DND-41 (cell line): ENCODE data around the gene KASH5.

Source experiments
- EZH2 ChIP-seq: IDR thresholded peaks from 3 replicates; pipeline ENCODE4 v1.6.1; 2012; ENCODE audit warnings: borderline replicate concordance, low read depth, mild to moderate bottlenecking, moderate library complexity, low read length, inconsistent platforms; ENCODE audit not compliant: severe bottlenecking
- TF ChIP-seq, protein P1 (sequence below): IDR thresholded peaks from 2 replicates; pipeline ENCODE4 v1.5.1; 2012; ENCODE audit warnings: borderline replicate concordance, low read length, moderate library complexity, mild to moderate bottlenecking; ENCODE audit not compliant: poor library complexity, severe bottlenecking; ENCODE audit errors: extremely low read depth

DNA sequence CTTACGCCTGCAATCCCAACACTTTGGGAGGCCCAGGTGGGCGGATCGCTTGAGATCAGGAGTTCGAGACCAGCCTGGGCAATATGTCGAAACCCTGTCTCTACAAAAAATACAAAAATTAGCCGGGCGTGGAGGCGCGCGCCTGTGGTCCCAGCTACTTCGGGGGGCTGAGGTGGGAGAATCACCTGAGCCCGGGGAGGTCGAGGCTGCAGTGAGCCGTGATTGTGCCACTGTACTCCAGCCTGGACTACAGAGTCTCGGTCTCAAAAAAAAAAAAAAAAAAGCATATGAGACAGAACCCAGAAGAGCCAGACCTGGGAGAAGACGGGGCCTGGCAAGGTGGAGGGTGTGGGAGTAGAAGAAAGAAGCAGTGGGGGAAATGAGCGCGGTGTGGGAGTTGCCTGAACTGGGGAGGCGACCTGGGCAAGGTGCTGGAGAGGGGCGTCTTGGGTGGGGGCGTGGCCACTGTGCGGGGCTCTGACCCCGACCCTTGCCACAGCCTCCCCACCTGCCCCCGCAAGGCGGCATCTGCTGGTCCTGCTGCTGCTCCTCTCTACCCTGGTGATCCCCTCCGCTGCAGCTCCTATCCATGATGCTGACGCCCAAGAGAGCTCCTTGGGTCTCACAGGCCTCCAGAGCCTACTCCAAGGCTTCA is 23.8 kb upstream of the KASH5 start:
- TF ChIP-seq, protein P1, sequence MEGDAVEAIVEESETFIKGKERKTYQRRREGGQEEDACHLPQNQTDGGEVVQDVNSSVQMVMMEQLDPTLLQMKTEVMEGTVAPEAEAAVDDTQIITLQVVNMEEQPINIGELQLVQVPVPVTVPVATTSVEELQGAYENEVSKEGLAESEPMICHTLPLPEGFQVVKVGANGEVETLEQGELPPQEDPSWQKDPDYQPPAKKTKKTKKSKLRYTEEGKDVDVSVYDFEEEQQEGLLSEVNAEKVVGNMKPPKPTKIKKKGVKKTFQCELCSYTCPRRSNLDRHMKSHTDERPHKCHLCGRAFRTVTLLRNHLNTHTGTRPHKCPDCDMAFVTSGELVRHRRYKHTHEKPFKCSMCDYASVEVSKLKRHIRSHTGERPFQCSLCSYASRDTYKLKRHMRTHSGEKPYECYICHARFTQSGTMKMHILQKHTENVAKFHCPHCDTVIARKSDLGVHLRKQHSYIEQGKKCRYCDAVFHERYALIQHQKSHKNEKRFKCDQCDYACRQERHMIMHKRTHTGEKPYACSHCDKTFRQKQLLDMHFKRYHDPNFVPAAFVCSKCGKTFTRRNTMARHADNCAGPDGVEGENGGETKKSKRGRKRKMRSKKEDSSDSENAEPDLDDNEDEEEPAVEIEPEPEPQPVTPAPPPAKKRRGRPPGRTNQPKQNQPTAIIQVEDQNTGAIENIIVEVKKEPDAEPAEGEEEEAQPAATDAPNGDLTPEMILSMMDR: no peak
- TF ChIP-seq EZH2: no peak
